ENCODE measurements around the gene USP33. TPM values are rescaled to one million over a fixed set of nuclear protein-coding genes. Genes with fewer than 3 reads are reported as not detected.

USP33 gene
- total RNA-seq, 2 donors from 2014 or later = 37.9 to 43.1 TPM

Other genes starting within 250 kb of the USP33 start
- gene ZZZ3, start 77.2 kb downstream of the USP33 start, total RNA-seq = 10 to 100 TPM; 44.4 to 47.8 TPM
- 10 to 100 TPM in 1 of 2 donors, 1 to 10 TPM in 1; 9.5 to 13.9 TPM for gene MIGA1, start 19.8 kb upstream of the USP33 start, total RNA-seq
- gene NEXN, start 128.8 kb upstream of the USP33 start, total RNA-seq = under 1 TPM in 1 of 2 donors, not detected in 1; 0.24 TPM
- 100 to 1,000 TPM; 183 to 194 TPM for gene FUBP1, start 219.2 kb upstream of the USP33 start, total RNA-seq
- 10 to 100 TPM; 10.8 to 32.6 TPM for gene DNAJB4, start 245.1 kb upstream of the USP33 start, total RNA-seq

Measured in activated T-helper 17 cell treated with anti-CD3 and anti-CD28 coated beads, Interleukin-2, amount 50 U/mL, for 72 hours (primary cell).